DND-41 (cell line): ENCODE results near the gene KRT73.

Experiments used
- ATAC-seq: fragments of 200-7000 bp; cut with Tn5 transposase; 3 replicates; pipeline ENCODE4 v1.9.1; 2021; ENCODE audit warnings: low read depth; ENCODE audit not compliant: insufficient read depth
- DNase-seq: peaks from one replicate; pipeline ENCODE4 v3.0.0-alpha.2; 2020
- H2AFZ ChIP-seq: 2 replicates; pipeline ENCODE4 v1.6.0; 2012; ENCODE audit warnings: low read depth, low read length
- H3K27ac ChIP-seq: 2 replicates; pipeline ENCODE4 v1.5.1; 2012; ENCODE audit warnings: low read length, inconsistent platforms
- H3K27me3 ChIP-seq: fragments of 200-600 bp; sonication (generic); 2 replicates; pipeline ENCODE4 v1.6.0; 2012; ENCODE audit warnings: low read length, mild to moderate bottlenecking, inconsistent platforms; ENCODE audit not compliant: insufficient read depth, poor library complexity
- H3K36me3 ChIP-seq: 2 replicates; pipeline ENCODE4 v1.5.1; 2012; ENCODE audit warnings: low read length, inconsistent platforms; ENCODE audit not compliant: insufficient read depth
- H3K4me1 ChIP-seq: 2 replicates; pipeline ENCODE4 v1.5.1; 2012; ENCODE audit warnings: mild to moderate bottlenecking, low read length; ENCODE audit not compliant: insufficient read depth
- H3K4me2 ChIP-seq: 2 replicates; pipeline ENCODE4 v1.6.0; 2012; ENCODE audit warnings: mild to moderate bottlenecking, moderate library complexity, low read length, inconsistent platforms; ENCODE audit not compliant: insufficient read depth
- H3K4me3 ChIP-seq, 2 experiments: fragments of 200-600 bp in 1 of 2; shearing (Covaris generic) in 1 of 2; 2 replicates each; pipeline ENCODE4 v1.5.1; 2012 to 2016; ENCODE audit warnings: inconsistent platforms in 2 of 2, low read length in 2 of 2, mild to moderate bottlenecking in 2 of 2, low read depth in 1 of 2, moderate library complexity in 1 of 2
- H3K79me2 ChIP-seq: 2 replicates; pipeline ENCODE4 v1.6.0; 2012; ENCODE audit warnings: low read length, inconsistent platforms; ENCODE audit not compliant: insufficient read depth
- H3K9ac ChIP-seq: 2 replicates; pipeline ENCODE4 v1.6.0; 2012; ENCODE audit warnings: low read depth, mild to moderate bottlenecking, inconsistent platforms, low read length, moderate library complexity
- H3K9me3 ChIP-seq: 2 replicates; pipeline ENCODE4 v1.5.1; 2012; ENCODE audit warnings: low read length, moderate library complexity, mild to moderate bottlenecking, inconsistent platforms; ENCODE audit not compliant: insufficient read depth, severe bottlenecking
- H4K20me1 ChIP-seq: 2 replicates; pipeline ENCODE4 v1.6.0; 2012; ENCODE audit warnings: low read length; ENCODE audit not compliant: insufficient read depth
- EZH2 ChIP-seq: IDR thresholded peaks from 3 replicates; pipeline ENCODE4 v1.6.1; 2012; ENCODE audit warnings: borderline replicate concordance, low read depth, mild to moderate bottlenecking, moderate library complexity, low read length, inconsistent platforms; ENCODE audit not compliant: severe bottlenecking
- TF ChIP-seq, protein P1 (sequence below): IDR thresholded peaks from 2 replicates; pipeline ENCODE4 v1.5.1; 2012; ENCODE audit warnings: borderline replicate concordance, low read length, moderate library complexity, mild to moderate bottlenecking; ENCODE audit not compliant: poor library complexity, severe bottlenecking; ENCODE audit errors: extremely low read depth

The KRT73 gene

GRCh38 chr12:52558781-52559445 is 59.4 kb downstream of the KRT73 start:
- H3K4me2 ChIP-seq = no peak overlapping the region
- H3K4me1 ChIP-seq = no peaks in the 10 kb centered on the region
- H3K9me3 ChIP-seq = no peaks in the 10 kb centered on the region
- no peak overlapping the region for H2AFZ ChIP-seq
- H3K4me3 ChIP-seq = no peak overlapping the region
- peaks cover 16% of the 10 kb centered on the region for H3K27me3 ChIP-seq
- DNase-seq = no peak
- no peak overlapping the region for H3K27ac ChIP-seq
- no peaks in the 10 kb centered on the region for H3K36me3 ChIP-seq
- no peaks in the 10 kb centered on the region for H4K20me1 ChIP-seq
- H3K9ac ChIP-seq = no peak overlapping the region
- no peak for TF ChIP-seq EZH2
- TF ChIP-seq, protein P1, sequence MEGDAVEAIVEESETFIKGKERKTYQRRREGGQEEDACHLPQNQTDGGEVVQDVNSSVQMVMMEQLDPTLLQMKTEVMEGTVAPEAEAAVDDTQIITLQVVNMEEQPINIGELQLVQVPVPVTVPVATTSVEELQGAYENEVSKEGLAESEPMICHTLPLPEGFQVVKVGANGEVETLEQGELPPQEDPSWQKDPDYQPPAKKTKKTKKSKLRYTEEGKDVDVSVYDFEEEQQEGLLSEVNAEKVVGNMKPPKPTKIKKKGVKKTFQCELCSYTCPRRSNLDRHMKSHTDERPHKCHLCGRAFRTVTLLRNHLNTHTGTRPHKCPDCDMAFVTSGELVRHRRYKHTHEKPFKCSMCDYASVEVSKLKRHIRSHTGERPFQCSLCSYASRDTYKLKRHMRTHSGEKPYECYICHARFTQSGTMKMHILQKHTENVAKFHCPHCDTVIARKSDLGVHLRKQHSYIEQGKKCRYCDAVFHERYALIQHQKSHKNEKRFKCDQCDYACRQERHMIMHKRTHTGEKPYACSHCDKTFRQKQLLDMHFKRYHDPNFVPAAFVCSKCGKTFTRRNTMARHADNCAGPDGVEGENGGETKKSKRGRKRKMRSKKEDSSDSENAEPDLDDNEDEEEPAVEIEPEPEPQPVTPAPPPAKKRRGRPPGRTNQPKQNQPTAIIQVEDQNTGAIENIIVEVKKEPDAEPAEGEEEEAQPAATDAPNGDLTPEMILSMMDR = no peak
- ATAC-seq = no peak
- no peaks in the 10 kb centered on the region for H3K79me2 ChIP-seq
